Common myeloid progenitor, CD34-positive (primary cell): ENCODE data around the gene MYLIP.

Source experiments
- CTCF ChIA-PET: fragments of 350-600 bp; sonication (Branson Sonifier 250); formaldehyde crosslinking; loops from one replicate; lab custom pipeline; 2021; ENCODE audit warnings: antibody characterized with exemption; lab: Charles Lee
- POLR2A ChIA-PET: fragments of 350-600 bp; sonication (Branson Sonifier 250); formaldehyde crosslinking; loops from one replicate; lab custom pipeline; 2021; ENCODE audit warnings: antibody characterized with exemption; lab: Charles Lee
- DNase-seq, 3 donors: peaks; one replicate each; pipeline versions ENCODE4 v3.0.0 to v3.0.0-alpha.2; 2013
- H3K27ac ChIP-seq, 2 experiments: 1 replicate in 1 of 2; 2 replicates in 1 of 2; pipeline ENCODE4 v1.7.0; 2013; ENCODE audit warnings: inconsistent platforms in 2 of 2, low read length in 2 of 2, mild to moderate bottlenecking in 2 of 2, low read depth in 1 of 2, moderate library complexity in 1 of 2; ENCODE audit not compliant: severe bottlenecking in 2 of 2, insufficient read depth in 1 of 2, poor library complexity in 1 of 2
- H3K27me3 ChIP-seq, 5 experiments: replicated peaks in 2 of 5; 1 replicate in 3 of 5; 2 replicates in 2 of 5; pipeline versions ENCODE4 v1.6.1 to v1.7.0; 2013; ENCODE audit warnings: low read length in 4 of 5, mild to moderate bottlenecking in 2 of 5, moderate library complexity in 2 of 5, inconsistent platforms in 1 of 5; ENCODE audit not compliant: insufficient read depth in 5 of 5, control insufficient read depth in 4 of 5
- H3K36me3 ChIP-seq, 4 experiments: 1 replicate in 2 of 4; 2 replicates in 2 of 4; pipeline versions ENCODE4 v1.6.1 to v1.7.0; 2013; ENCODE audit warnings: low read length in 3 of 4, control low read depth in 1 of 4, mild to moderate bottlenecking in 1 of 4; ENCODE audit not compliant: control insufficient read depth in 4 of 4, insufficient read depth in 4 of 4
- H3K4me1 ChIP-seq, 4 experiments: 1 replicate in 3 of 4; 2 replicates in 1 of 4; pipeline versions ENCODE4 v1.6.1 to v1.7.1; 2013; ENCODE audit warnings: low read length in 3 of 4, mild to moderate bottlenecking in 3 of 4, control low read depth in 1 of 4, inconsistent platforms in 1 of 4, moderate library complexity in 1 of 4; ENCODE audit not compliant: control insufficient read depth in 4 of 4, insufficient read depth in 4 of 4; ENCODE audit errors: control extremely low read depth in 1 of 4
- H3K4me3 ChIP-seq, 7 experiments: 1 replicate in 4 of 7; 2 replicates in 3 of 7; pipeline versions ENCODE4 v1.5.1 to v1.7.0; 2013; ENCODE audit warnings: mild to moderate bottlenecking in 7 of 7, low read length in 6 of 7, moderate library complexity in 6 of 7, inconsistent platforms in 2 of 7, low read depth in 2 of 7, control low read depth in 1 of 7; ENCODE audit not compliant: insufficient read depth in 4 of 7, control insufficient read depth in 1 of 7; ENCODE audit errors: extremely low read depth in 1 of 7
- H3K9me3 ChIP-seq, 5 experiments: 1 replicate in 4 of 5; 2 replicates in 1 of 5; pipeline versions ENCODE4 v1.6.1 to v1.7.1; 2013; ENCODE audit warnings: low read length in 4 of 5, mild to moderate bottlenecking in 2 of 5, inconsistent platforms in 1 of 5, low read depth in 1 of 5, moderate library complexity in 1 of 5; ENCODE audit not compliant: control insufficient read depth in 4 of 5, insufficient read depth in 2 of 5; ENCODE audit errors: control extremely low read depth in 1 of 5
- WGBS: methylation state at CpG from one replicate; pipeline ENCODE4 v1.1.5; 2013; ENCODE audit not compliant: insufficient coverage; 5-methylcytosine and 5-hydroxymethylcytosine counted together

The MYLIP gene

DNA sequence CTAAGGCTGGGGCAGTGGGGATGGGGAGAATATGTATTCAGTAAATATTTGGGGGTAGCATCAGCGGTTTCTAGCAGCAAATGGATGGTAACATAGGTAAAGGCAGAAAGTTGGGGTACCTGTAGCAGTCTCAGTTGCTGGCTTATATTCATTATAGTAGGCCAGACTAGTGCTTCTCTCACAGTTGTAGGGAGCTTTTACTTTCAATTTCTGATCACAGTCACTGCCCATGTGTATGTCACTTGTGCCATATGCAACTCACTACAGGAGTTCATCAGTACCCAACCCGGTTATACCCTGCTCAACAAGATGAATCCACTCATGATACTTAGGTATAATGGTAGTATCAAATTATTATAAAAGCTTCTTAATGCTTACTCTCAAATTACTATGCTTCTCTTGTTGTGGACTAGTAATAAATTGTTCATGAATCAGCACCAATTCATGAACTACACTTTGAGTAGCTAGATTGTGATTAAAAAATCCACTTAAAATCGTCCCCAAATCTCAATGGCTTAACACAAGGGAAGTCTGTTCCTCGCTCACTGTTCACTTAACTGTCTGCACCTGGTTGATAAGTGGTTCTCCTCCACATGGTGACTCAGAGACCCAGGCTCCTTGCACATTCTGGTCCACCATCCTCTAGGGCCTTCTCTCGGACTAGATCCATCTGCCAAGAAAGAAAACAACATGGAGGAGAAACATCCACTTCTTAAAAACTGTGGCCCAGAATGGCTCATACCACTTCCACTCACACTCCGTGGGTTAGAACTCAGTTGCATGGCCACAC lies 31.3 kb upstream of the MYLIP start:
- WGBS, result 93% methylated on average over 4 of the region's 6 CpGs
- ChIA-PET CTCF (interaction anchor here (1.0 to 1.7 kb wide), 2 partner anchors 9 to 31 kb away, joined by 3 read pairs; partner anchors contain the start of gene MYLIP), POLR2A (no interaction called here)
- Histone ChIP-seq H3K27me3 (no peaks in the 10 kb centered on the region), H3K9me3 (peaks cover 1 to 5% (median 3%) of the 10 kb centered on the region in 5 experiments), H3K36me3 (no peaks in the 10 kb centered on the region), H3K27ac (no peak overlapping the region), H3K4me1 (peaks cover under 1 to 9% (median 5%) of the 10 kb centered on the region in 4 experiments), H3K4me3 (no peak overlapping the region)
- no peak for DNase-seq

DNA sequence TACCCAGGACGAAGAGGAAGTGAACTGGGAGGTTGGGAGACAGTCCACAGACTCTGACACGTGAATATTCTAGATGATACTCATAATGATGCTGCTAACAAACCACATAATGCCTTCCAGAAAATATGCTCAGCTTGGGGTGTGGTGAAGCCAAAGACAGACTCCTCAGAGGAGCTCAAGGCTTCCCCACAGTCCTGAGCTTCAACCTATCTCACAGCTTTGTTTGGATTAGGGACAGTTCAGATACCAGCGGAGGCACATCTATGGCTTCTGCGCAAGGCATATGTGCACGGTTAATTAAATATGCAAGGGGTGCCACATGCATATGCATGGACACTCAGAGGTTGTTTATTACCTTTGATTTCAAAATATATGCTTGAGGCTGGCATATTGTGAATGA lies 30.7 kb upstream of the MYLIP start:
- CTCF ChIA-PET, result no interaction called here
- 94% methylated on average over 3 of the region's 5 CpGs for WGBS
- Histone ChIP-seq H3K27ac (no peak overlapping the region), H3K4me1 (peaks cover 0 to 3% (median 0%) of the 10 kb centered on the region in 4 experiments), H3K4me3 (no peak overlapping the region), H3K27me3 (no peaks in the 10 kb centered on the region), H3K9me3 (peaks cover 1 to 5% (median 3%) of the 10 kb centered on the region in 5 experiments), H3K36me3 (no peaks in the 10 kb centered on the region)
- POLR2A ChIA-PET, result no interaction called here
- DNase-seq, result no peak

DNA sequence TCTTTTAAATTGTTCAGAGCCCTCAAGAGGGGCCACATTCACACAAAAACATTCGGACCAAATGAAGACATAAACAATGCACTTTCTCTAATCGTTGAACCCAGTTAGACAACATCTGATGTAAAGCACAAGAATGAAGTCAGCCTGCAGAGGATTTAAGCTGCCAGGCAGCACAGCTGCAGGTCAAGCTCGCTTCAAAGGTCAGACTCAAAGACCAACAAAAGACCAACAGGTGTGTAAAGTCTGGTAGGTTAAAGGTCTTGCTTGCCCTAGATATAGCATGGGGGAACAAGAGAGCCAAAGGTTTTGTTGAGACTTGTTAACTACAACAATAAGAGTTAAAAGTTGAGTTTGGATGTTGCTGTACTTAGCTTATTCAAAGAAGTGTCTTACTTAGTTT lies 26.7 kb upstream of the MYLIP start:
- peaks cover 1 to 5% (median 3%) of the 10 kb centered on the region in 5 experiments for H3K9me3 ChIP-seq
- H3K4me3 ChIP-seq, result no peak overlapping the region
- 100% methylated on average over 3 of the region's 3 CpGs for WGBS
- POLR2A ChIA-PET, result no interaction called here
- CTCF ChIA-PET, result interaction anchor here (1.1 kb wide), 1 partner anchor 79 kb away, joined by 3 read pairs; no protein-coding TSS in a partner anchor
- DNase-seq, result no peak
- H3K27me3 ChIP-seq, result no peaks in the 10 kb centered on the region
- no peaks in the 10 kb centered on the region for H3K36me3 ChIP-seq
- no peak overlapping the region for H3K27ac ChIP-seq
- no peaks in the 10 kb centered on the region for H3K4me1 ChIP-seq

DNA sequence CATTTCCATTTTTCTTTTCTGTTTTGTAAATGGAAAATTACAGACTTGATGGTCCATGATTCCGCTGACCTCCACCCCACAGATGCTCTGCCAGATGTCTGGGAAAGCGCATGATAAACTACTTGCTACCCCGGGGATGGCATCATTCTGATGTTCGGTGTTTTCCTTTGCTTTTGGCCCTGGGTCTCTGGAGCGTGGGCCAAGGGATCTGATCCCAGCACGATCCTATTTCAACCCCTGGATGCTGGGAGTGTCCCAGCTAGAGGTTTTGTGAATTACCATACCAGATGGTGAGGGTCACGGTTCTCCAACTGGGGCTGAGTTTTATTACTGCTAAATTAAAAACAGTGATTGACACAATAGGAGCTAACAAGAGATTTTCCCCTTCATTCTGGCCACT lies 25.2 kb upstream of the MYLIP start:
- Histone ChIP-seq H3K4me3 (no peak overlapping the region), H3K9me3 (peaks cover 1 to 5% (median 3%) of the 10 kb centered on the region in 5 experiments), H3K27me3 (no peaks in the 10 kb centered on the region), H3K27ac (no peak overlapping the region), H3K4me1 (peaks cover 0 to under 1% (median under 1%) of the 10 kb centered on the region in 4 experiments), H3K36me3 (no peaks in the 10 kb centered on the region)
- POLR2A ChIA-PET, result interaction anchor here (1.1 kb wide), 1 partner anchor 11 kb away, joined by 3 read pairs; no protein-coding TSS in a partner anchor
- 100% methylated on average over 7 of the region's 7 CpGs for WGBS
- DNase-seq, result no peak
- CTCF ChIA-PET, result no interaction called here

DNA sequence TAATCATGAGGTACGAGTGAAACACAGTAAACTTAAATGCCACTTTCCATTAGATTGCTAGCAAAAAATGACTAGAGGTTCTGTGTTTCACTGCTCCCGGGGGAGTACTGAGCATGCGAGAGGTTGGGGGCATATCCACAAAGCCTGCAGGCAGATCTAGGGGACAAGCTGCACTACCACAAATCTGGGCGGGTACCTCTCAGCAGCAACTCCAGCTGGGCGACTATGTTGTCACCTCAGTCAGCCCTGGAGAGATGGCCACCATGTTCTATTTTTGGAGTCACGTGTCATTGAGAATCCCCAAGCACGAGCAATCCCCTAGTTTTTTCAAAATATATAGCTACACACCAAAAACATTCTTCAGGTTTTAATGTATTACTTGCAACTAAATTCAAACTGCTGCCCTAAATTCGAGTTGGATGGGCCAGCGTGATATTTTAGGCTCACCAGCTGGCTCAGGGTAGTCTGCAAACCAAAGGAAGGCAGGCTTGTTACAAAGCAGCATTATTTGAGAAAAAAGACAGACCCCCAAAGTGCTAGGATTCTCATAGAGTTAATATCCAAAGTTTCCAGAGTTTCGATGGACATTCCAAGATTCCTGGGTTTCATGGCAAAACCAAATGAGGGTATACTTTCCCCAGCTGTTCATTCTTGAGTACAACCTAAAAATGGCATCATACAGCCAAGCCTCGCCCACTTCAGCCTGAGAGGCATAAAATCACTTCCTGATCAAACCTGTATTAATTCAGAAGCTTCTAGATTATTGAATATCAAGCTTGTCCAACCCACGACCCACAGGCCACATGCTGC lies 24.1 kb upstream of the MYLIP start:
- CTCF ChIA-PET, result interaction anchor here (0.6 kb wide), 1 partner anchor 44 kb away, joined by 3 read pairs; no protein-coding TSS in a partner anchor
- no peaks in the 10 kb centered on the region for H3K27me3 ChIP-seq
- POLR2A ChIA-PET, result no interaction called here
- over 99% methylated on average over 11 of the region's 12 CpGs for WGBS
- no peak overlapping the region for H3K27ac ChIP-seq
- H3K4me1 ChIP-seq, result peaks cover 0 to 7% (median 2%) of the 10 kb centered on the region in 4 experiments
- no peaks in the 10 kb centered on the region for H3K36me3 ChIP-seq
- H3K9me3 ChIP-seq, result peaks cover 1 to 5% (median 3%) of the 10 kb centered on the region in 5 experiments
- no peak overlapping the region for H3K4me3 ChIP-seq
- DNase-seq, result no peak

DNA sequence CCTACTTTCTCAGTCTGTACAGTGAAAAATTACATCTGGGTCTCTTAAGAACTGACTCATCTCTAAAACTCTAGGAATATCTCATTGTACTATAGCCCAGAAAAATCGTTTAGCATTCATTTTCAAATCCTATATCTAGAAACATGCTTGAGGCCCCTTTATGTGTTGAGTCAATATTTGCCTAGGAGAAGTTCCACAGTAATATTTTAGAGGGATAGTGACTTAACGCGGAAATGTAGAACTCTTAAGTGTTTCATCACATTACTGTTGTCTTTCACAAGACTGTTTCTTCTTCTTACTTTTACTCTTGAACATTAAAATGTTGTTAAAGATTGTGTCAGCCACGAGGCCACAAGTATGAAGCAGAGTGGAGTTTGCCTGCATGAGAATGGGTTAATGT lies 23.0 kb upstream of the MYLIP start:
- Histone ChIP-seq H3K27me3 (no peaks in the 10 kb centered on the region), H3K36me3 (no peaks in the 10 kb centered on the region), H3K9me3 (no peaks in the 10 kb centered on the region), H3K4me1 (peaks cover 0 to 7% (median 2%) of the 10 kb centered on the region in 4 experiments), H3K4me3 (no peak overlapping the region), H3K27ac (no peak overlapping the region)
- ChIA-PET POLR2A (no interaction called here), CTCF (interaction anchor here (0.6 to 1.0 kb wide), 2 partner anchors 23 to 70 kb away, joined by 3 read pairs; partner anchors contain the start of gene MYLIP)
- WGBS, result no CpG with 5 or more reads among the region's 4 CpGs
- no peak for DNase-seq
